GM21825 (cell line): ENCODE data around the gene TRAFD1.

ENCODE experiments used
- ATAC-seq: cut with Tn5 transposase; IDR thresholded peaks from one replicate; pipeline ENCODE4 v1.9.1; 2021; ENCODE audit warnings: mild to moderate bottlenecking, moderate library complexity; ENCODE audit not compliant: unreplicated experiment

The TRAFD1 gene

DNA sequence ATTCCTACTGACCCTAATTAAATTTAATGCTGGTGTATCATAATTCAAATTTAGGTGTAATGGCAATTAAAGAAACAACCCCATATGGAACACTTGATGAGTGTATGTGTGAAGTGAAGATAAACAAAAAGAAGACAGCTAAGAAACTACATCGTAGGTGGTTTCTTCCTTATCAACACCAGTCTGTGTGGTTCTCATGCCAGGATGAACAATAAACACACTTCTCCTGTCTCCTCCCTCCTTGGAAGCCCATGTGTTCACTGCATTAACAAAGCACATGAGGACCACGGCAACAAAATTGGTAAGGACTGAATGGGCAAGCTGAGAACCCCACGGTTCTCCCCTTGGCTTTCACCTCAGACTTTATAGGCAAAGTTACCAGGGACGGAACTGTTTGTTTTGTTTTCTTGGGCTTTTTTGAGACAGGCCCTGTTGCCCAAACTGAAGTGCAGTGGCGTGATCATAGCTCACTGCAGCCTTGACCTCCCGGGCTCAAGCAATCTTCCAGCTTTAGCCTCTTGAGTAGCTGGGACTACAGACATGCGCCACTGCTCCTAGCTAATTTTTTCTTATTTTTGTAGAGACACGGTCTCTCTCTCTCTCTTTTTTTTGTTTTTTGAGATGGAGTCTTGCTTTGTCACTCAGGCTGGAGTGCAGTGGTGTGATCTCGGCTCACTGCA is 71.0 kb downstream of the TRAFD1 start:
- no peak for ATAC-seq

DNA sequence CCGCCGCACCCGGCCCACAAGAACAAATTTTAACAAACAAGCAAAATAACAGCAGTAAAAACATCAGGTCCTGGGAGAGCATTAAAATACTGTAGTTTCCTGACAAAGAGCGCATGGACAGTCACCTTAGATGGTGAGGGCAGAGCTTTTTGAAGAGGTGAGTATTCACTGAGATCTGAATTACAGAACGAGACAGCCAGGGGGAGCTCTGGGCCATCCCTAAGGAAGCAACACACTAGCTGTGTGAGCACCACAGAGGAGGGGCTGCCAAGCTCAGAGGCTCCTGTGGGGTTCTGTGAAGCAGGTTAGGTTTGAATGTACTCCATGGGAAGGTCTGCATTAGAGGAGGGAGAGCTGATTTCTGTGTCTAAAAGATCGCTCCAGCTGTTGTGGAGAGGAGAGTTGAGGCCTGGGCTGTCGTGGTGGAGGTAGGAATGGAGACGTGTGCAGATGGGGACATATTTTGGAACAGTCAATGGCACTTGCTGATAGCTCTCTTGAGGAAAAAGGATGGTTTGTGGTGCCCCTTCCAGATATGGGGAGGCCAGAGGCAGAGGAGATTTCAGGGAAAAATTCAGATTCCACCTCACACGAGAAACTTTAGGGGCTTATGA is 72.9 kb downstream of the TRAFD1 start:
- ATAC-seq, result no peak

DNA sequence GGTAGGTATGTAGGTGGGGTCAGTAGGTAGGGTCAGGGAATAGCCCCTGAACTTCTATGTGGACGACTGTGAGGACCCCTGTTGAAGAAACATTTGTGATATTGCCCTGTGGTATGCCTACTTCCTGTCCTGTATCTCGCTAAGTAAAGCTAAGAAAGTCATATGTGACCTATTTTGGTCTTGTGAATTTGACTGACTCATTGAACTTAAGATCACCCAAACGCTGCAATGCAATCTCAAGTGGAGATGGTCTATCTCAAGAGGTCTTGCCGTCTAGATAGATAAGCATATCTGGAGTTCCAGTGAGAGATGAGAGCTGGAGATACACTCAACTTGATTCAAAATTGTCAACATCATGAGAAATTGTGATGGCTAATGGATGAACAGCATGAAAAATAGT is 73.8 kb downstream of the TRAFD1 start:
- ATAC-seq, result no peak
